H9 (cell line): Measurements from ENCODE around the gene PLA2G2C. TPM values are rescaled to one million over a fixed set of nuclear protein-coding genes. Genes with fewer than 3 reads are reported as not detected.

ENCODE experiments used
- DNase-seq: peaks from one replicate; pipeline ENCODE4 v3.0.0-alpha.2; 2017
- H2AFZ ChIP-seq: one replicate; pipeline ENCODE4 v1.6.1; 2013; ENCODE audit warnings: mild to moderate bottlenecking, low read length, control low read depth, moderate library complexity
- H2AK5ac ChIP-seq: 2 replicates; pipeline ENCODE4 v1.6.1; 2013; ENCODE audit warnings: low read length, control low read depth, mixed read lengths; ENCODE audit not compliant: insufficient read length
- H2BK120ac ChIP-seq: one replicate; pipeline ENCODE4 v1.6.1; 2013; ENCODE audit warnings: low read depth, mild to moderate bottlenecking, low read length, control low read depth, inconsistent platforms; ENCODE audit not compliant: poor library complexity, severe bottlenecking
- H2BK12ac ChIP-seq: 2 replicates; pipeline ENCODE4 v1.6.1; 2013; ENCODE audit warnings: low read length, control low read depth, mixed read lengths, low read depth; ENCODE audit not compliant: insufficient read length
- H2BK15ac ChIP-seq: 2 replicates; pipeline ENCODE4 v1.6.1; 2013; ENCODE audit warnings: low read depth, low read length, control low read depth
- H2BK20ac ChIP-seq: one replicate; pipeline ENCODE4 v1.6.1; 2013; ENCODE audit warnings: low read depth, mild to moderate bottlenecking, low read length, control low read depth, inconsistent platforms; ENCODE audit not compliant: poor library complexity, severe bottlenecking
- H2BK5ac ChIP-seq: 2 replicates; pipeline ENCODE4 v1.6.1; 2013; ENCODE audit warnings: low read length, control low read depth, mixed read lengths; ENCODE audit not compliant: insufficient read length
- H3K14ac ChIP-seq: 2 replicates; pipeline ENCODE4 v1.6.1; 2013; ENCODE audit warnings: low read length, control low read depth; ENCODE audit not compliant: insufficient read depth
- H3K18ac ChIP-seq: 2 replicates; pipeline ENCODE4 v1.6.1; 2013; ENCODE audit warnings: low read depth, mild to moderate bottlenecking, mixed read lengths, low read length, control low read depth; ENCODE audit not compliant: insufficient read length
- H3K23ac ChIP-seq: 2 replicates; pipeline ENCODE4 v1.6.1; 2013; ENCODE audit warnings: low read length, control low read depth, mixed read lengths, low read depth; ENCODE audit not compliant: insufficient read length
- H3K23me2 ChIP-seq: 2 replicates; pipeline ENCODE4 v1.6.1; 2013; ENCODE audit warnings: low read depth, mild to moderate bottlenecking, mixed read lengths, low read length, control low read depth; ENCODE audit not compliant: insufficient read length, poor library complexity, severe bottlenecking
- H3K27ac ChIP-seq: 2 replicates; pipeline ENCODE4 v1.5.1; 2013; ENCODE audit warnings: low read length, control low read depth, mixed read lengths, low read depth; ENCODE audit not compliant: insufficient read length
- H3K27me3 ChIP-seq: 2 replicates; pipeline ENCODE4 v1.6.1; 2013; ENCODE audit warnings: low read length, control low read depth, inconsistent platforms; ENCODE audit not compliant: insufficient read depth
- H3K4ac ChIP-seq: 2 replicates; pipeline ENCODE4 v1.6.1; 2013; ENCODE audit warnings: low read depth, mild to moderate bottlenecking, control low read depth, inconsistent platforms, low read length, moderate library complexity
- H3K4me1 ChIP-seq: 2 replicates; pipeline ENCODE4 v1.6.1; 2013; ENCODE audit warnings: low read length, control low read depth, inconsistent platforms; ENCODE audit not compliant: insufficient read depth
- H3K4me2 ChIP-seq: 2 replicates; pipeline ENCODE4 v1.6.1; 2013; ENCODE audit warnings: low read length, control low read depth, mixed read lengths; ENCODE audit not compliant: insufficient read length, insufficient read depth
- H3K56ac ChIP-seq: 2 replicates; pipeline ENCODE4 v1.6.1; 2013; ENCODE audit warnings: low read depth, mild to moderate bottlenecking, mixed read lengths, low read length, control low read depth; ENCODE audit not compliant: insufficient read length
- H3K79me1 ChIP-seq: 2 replicates; pipeline ENCODE4 v1.6.1; 2013; ENCODE audit warnings: low read depth, mild to moderate bottlenecking, moderate library complexity, low read length, control low read depth, inconsistent platforms; ENCODE audit not compliant: insufficient read depth, poor library complexity, severe bottlenecking
- H3K79me2 ChIP-seq: 2 replicates; pipeline ENCODE4 v1.6.1; 2013; ENCODE audit warnings: low read length, control low read depth, inconsistent platforms; ENCODE audit not compliant: insufficient read depth
- H3K9ac ChIP-seq: 2 replicates; pipeline ENCODE4 v1.6.1; 2013; ENCODE audit warnings: low read length, control low read depth, mixed read lengths; ENCODE audit not compliant: insufficient read length; ENCODE audit errors: extremely low read depth
- H3K9me3 ChIP-seq: one replicate; pipeline ENCODE4 v1.6.1; 2013; ENCODE audit warnings: low read depth, low read length, inconsistent platforms; ENCODE audit not compliant: control insufficient read depth
- H3T11ph ChIP-seq: one replicate; pipeline ENCODE4 v1.6.1; 2013; ENCODE audit warnings: mild to moderate bottlenecking, low read length, control low read depth, inconsistent platforms
- H4K20me1 ChIP-seq: one replicate; pipeline ENCODE4 v1.6.1; 2013; ENCODE audit not compliant: control insufficient read depth, insufficient read length, insufficient read depth
- H4K5ac ChIP-seq: 2 replicates; pipeline ENCODE4 v1.6.1; 2013; ENCODE audit warnings: low read depth, mild to moderate bottlenecking, mixed read lengths, low read length, control low read depth; ENCODE audit not compliant: insufficient read length
- H4K8ac ChIP-seq: replicated peaks from 2 replicates; pipeline ENCODE4 v1.6.1; 2013; ENCODE audit warnings: low read length, control low read depth, mixed read lengths, low read depth; ENCODE audit not compliant: insufficient read length
- H4K91ac ChIP-seq: 2 replicates; pipeline ENCODE4 v1.6.1; 2013; ENCODE audit warnings: low read depth, mild to moderate bottlenecking, moderate library complexity, mixed read lengths, low read length, control low read depth; ENCODE audit not compliant: insufficient read length
- H3K27ac Mint-ChIP-seq, 3 experiments: 2 replicates in 2 of 3; 3 replicates in 1 of 3; pipeline ENCODE4 v1.8.0; 2020 to 2021; ENCODE audit warnings: mixed read lengths in 3 of 3, mild to moderate bottlenecking in 1 of 3, moderate library complexity in 1 of 3
- H3K27me3 Mint-ChIP-seq: 2 replicates; pipeline ENCODE4 v1.8.0; 2021; ENCODE audit warnings: low read depth, mild to moderate bottlenecking, moderate library complexity, mixed read lengths
- H3K36me3 Mint-ChIP-seq, 3 experiments: 2 replicates in 2 of 3; 3 replicates in 1 of 3; pipeline ENCODE4 v1.8.0; 2020 to 2021; ENCODE audit warnings: low read depth in 3 of 3, mixed read lengths in 3 of 3; ENCODE audit not compliant: insufficient read depth in 1 of 3
- H3K4me1 Mint-ChIP-seq, 2 experiments: 2 replicates each; pipeline ENCODE4 v1.8.0; 2020; ENCODE audit warnings: mixed read lengths in 2 of 2
- H3K4me3 Mint-ChIP-seq, 2 experiments: 2 replicates in 1 of 2; 3 replicates in 1 of 2; pipeline ENCODE4 v1.8.0; 2020 to 2021; ENCODE audit warnings: mild to moderate bottlenecking in 2 of 2, mixed read lengths in 2 of 2, moderate library complexity in 1 of 2
- H3K9me3 Mint-ChIP-seq, 2 experiments: 2 replicates in 1 of 2; 3 replicates in 1 of 2; pipeline ENCODE4 v1.8.0; 2020; ENCODE audit warnings: mild to moderate bottlenecking in 2 of 2, mixed read lengths in 2 of 2, moderate library complexity in 1 of 2
- CTCF ChIP-seq: fragments of 200-600 bp; sonication (generic); conservative IDR thresholded peaks from 3 replicates; pipeline ENCODE4 v1.8.0; 2021; ENCODE audit warnings: antibody characterized with exemption, mild to moderate bottlenecking
- WGBS: extraction: QIAGEN DNeasy Blood & Tissue Kit; methylation state at CpG from one replicate; pipeline ENCODE4 v1.1.7; 2013; ENCODE audit warnings: missing lambda C conversion rate, low lambda C conversion rate, mixed read lengths; ENCODE audit not compliant: insufficient read length; ENCODE audit errors: extremely low coverage; 5-methylcytosine and 5-hydroxymethylcytosine counted together
- total RNA-seq: library from RNA; stranded (reverse); gene quantifications from 2 replicates; pipeline ENCODE4 v1.2.1, GENCODE V29; 2021

The PLA2G2C gene
- total RNA-seq, 1 experiment from 2014 or later = not detected

DNA sequence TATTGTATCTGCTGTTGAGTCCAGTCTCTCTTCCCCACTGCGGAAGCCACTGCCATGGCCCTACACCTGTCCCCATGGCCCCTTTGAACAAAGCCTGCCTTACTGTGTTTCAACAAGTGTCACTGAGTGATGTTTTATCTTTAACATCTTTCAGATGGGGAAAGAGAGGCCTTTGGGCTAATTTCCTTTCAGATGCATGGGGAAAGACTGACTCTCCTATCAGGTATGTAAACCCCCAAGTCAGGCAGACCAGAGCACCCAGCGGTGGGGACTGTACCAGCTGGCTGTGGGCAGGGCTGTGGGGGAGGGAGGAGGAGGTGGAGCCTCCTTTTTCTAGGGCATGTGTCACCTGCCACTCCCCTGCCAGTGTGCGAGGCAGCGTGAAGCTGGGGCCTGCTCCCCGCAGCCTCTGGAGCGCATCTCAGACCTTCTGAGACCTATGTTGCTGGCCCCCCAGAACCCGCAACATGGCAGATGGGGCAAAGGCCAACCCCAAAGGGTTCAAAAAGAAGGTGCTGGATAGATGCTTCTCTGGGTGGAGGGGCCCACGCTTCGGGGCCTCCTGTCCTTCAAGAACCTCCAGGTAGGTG lies 47.3 kb downstream of the PLA2G2C start, which contains the start of gene PLA2G2F:
TSS of gene PLA2G2F (plus strand) at position 363 of the 590 bp plus-strand sequence. CDS start at position 468, 105 bp downstream.
- H4K5ac ChIP-seq = no peak within 1 kb of the TSS
- H3K4ac ChIP-seq = no peak within 1 kb of the TSS
- H3K23me2 ChIP-seq = no peaks in the 10 kb centered on the region
- no peak for TF ChIP-seq CTCF
- no peak within 1 kb of the TSS for H2BK12ac ChIP-seq
- no peaks in the 10 kb centered on the region for H3K79me2 ChIP-seq
- no peak within 1 kb of the TSS for H3K4me2 ChIP-seq
- no peak within 1 kb of the TSS for H3K18ac ChIP-seq
- H2BK15ac ChIP-seq = no peak within 1 kb of the TSS
- no peak within 1 kb of the TSS for H3K9ac ChIP-seq
- Mint-ChIP-seq H3K4me3 (no peak within 1 kb of the TSS), H3K9me3 (no peaks in the 10 kb centered on the region; a peak in 1 of 5 replicates), H3K27ac (no peak within 1 kb of the TSS), H3K4me1 (peaks cover 0 to 6% of the 10 kb centered on the region in 2 experiments; a peak in 1 of 4 replicates), H3K27me3 (peaks cover 3% of the 10 kb centered on the region), H3K36me3 (no peaks in the 10 kb centered on the region)
- DNase-seq = no peak
- no peaks in the 10 kb centered on the region for H4K20me1 ChIP-seq
- H2BK120ac ChIP-seq = no peak within 1 kb of the TSS
- H3K27me3 ChIP-seq = no peaks in the 10 kb centered on the region
- no peak within 1 kb of the TSS for H3K23ac ChIP-seq
- no peak within 1 kb of the TSS for H4K91ac ChIP-seq
- H2AFZ ChIP-seq = no peak within 1 kb of the TSS
- H3K27ac ChIP-seq = no peak within 1 kb of the TSS
- H3K14ac ChIP-seq = no peak within 1 kb of the TSS; the same call in 1 of the 2 replicates
- no CpG with 5 or more reads among the region's 9 CpGs for WGBS
- H3K56ac ChIP-seq = no peak within 1 kb of the TSS
- no peaks in the 10 kb centered on the region for H3K79me1 ChIP-seq
- H3K4me1 ChIP-seq = no peaks in the 10 kb centered on the region
- H3T11ph ChIP-seq = no peak within 1 kb of the TSS
- H4K8ac ChIP-seq = no peak within 1 kb of the TSS
- no peak within 1 kb of the TSS for H2BK5ac ChIP-seq
- no peak within 1 kb of the TSS for H2AK5ac ChIP-seq
- H2BK20ac ChIP-seq = no peak within 1 kb of the TSS
- H3K9me3 ChIP-seq = no peaks in the 10 kb centered on the region
